ENCODE results near the gene CTSE. TPM values are rescaled to one million over a fixed set of nuclear protein-coding genes. Genes with fewer than 3 reads are reported as not detected.

CTSE gene
- total and polyA plus RNA-seq, 9 of the 15 experiments (the other 6 are each of a cell fraction or from before 2014, with no cell fraction given), result 0.04 to 0.18 (median 0.09) TPM; not detected in 4

GRCh38 chr1:206015071-206015470 is 8.6 kb downstream of the CTSE start (continued):
- TF ChIP-seq REST (IDR thresholded peaks at IDR 0.05; ENCODE audit: borderline replicate concordance) (no peak), REST (CRISPR knock-in tag; IDR thresholded peaks at IDR 0.05; ENCODE audit: low read depth) (no peak), MTA2 (IDR thresholded peaks at IDR 0.05; ENCODE audit: low read depth) (no peak), RBM34 (IDR thresholded peaks at IDR 0.05; ENCODE audit: borderline replicate concordance, insufficient read depth, low read length) (no peak), POLR3G (IDR thresholded peaks at IDR 0.05; ENCODE audit: extremely low read depth, insufficient read length, insufficient replicate concordance) (no peak), SMARCA4 (IDR thresholded peaks at IDR 0.05) (no peak), ZNF77 (CRISPR knock-in tag; IDR thresholded peaks at IDR 0.05) (no peak), ARID3A (IDR thresholded peaks at IDR 0.05; ENCODE audit: borderline replicate concordance, low read depth, low read length) (no peak), LEF1 (IDR thresholded peaks at IDR 0.05) (no peak)
